ENCODE results near the gene CAPN2. TPM values are rescaled to one million over a fixed set of nuclear protein-coding genes. Genes with fewer than 3 reads are reported as not detected.
"Not testable (repeated sequence)": the region's sequence is repeated elsewhere in the genome, so short reads cannot be mapped to it uniquely, and the experiment has no call there.

The CAPN2 gene
- total RNA-seq, 4 donors from 2014 or later = 143 to 276 (median 202) TPM

GRCh38 chr1:223733898-223734852 lies 21.8 kb downstream of the CAPN2 start:
- H3K4me3 ChIP-seq = no peak overlapping the region
- DNase-seq = no peak
- H3K4me1 ChIP-seq = peaks cover 0 to 59% (median 6%) of the 10 kb centered on the region in 4 donors

GRCh38 chr1:223736638-223737037 lies 24.3 kb downstream of the CAPN2 start:
- DNase-seq, H3K27ac ChIP-seq, H3K27me3 ChIP-seq, H3K4me3 ChIP-seq, H3K36me3 ChIP-seq, H3K9me3 ChIP-seq: not testable (repeated sequence)
- peaks cover 0 to 63% (median 8%) of the 10 kb centered on the region in 4 donors for H3K4me1 ChIP-seq

More at GRCh38 chr1:223733898-223734852, 21.8 kb downstream of the CAPN2 start:
- H3K27me3 ChIP-seq = no peaks in the 10 kb centered on the region
- H3K27ac ChIP-seq = peak overlapping the region in 2 of 4 donors; percentile 20 to 46
- H3K36me3 ChIP-seq = no peaks in the 10 kb centered on the region
- H3K9me3 ChIP-seq = no peaks in the 10 kb centered on the region
- TF ChIP-seq, protein P1, sequence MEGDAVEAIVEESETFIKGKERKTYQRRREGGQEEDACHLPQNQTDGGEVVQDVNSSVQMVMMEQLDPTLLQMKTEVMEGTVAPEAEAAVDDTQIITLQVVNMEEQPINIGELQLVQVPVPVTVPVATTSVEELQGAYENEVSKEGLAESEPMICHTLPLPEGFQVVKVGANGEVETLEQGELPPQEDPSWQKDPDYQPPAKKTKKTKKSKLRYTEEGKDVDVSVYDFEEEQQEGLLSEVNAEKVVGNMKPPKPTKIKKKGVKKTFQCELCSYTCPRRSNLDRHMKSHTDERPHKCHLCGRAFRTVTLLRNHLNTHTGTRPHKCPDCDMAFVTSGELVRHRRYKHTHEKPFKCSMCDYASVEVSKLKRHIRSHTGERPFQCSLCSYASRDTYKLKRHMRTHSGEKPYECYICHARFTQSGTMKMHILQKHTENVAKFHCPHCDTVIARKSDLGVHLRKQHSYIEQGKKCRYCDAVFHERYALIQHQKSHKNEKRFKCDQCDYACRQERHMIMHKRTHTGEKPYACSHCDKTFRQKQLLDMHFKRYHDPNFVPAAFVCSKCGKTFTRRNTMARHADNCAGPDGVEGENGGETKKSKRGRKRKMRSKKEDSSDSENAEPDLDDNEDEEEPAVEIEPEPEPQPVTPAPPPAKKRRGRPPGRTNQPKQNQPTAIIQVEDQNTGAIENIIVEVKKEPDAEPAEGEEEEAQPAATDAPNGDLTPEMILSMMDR (IDR thresholded peaks at IDR 0.05) = no peak

GRCh38 chr1:223737342-223737741 lies 25.0 kb downstream of the CAPN2 start:
- Histone ChIP-seq H3K27me3 (no peaks in the 10 kb centered on the region), H3K4me1 (peaks cover 0 to 56% (median 8%) of the 10 kb centered on the region in 4 donors), H3K36me3 (no peaks in the 10 kb centered on the region), H3K4me3 (no peak overlapping the region), H3K9me3 (no peaks in the 10 kb centered on the region), H3K27ac (no peak overlapping the region)
- TF ChIP-seq, protein P1 (IDR thresholded peaks at IDR 0.05) = no peak
- no peak for TF ChIP-seq POLR2A (IDR thresholded peaks at IDR 0.05)
- no peak for DNase-seq

GRCh38 chr1:223738465-223739365 lies 26.4 kb downstream of the CAPN2 start:
- peaks cover 0 to 43% (median 5%) of the 10 kb centered on the region in 4 donors for H3K4me1 ChIP-seq
- TF ChIP-seq, protein P1 (IDR thresholded peaks at IDR 0.05) = peak in 1 of 6 experiments; percentile 18
- TF ChIP-seq POLR2A (IDR thresholded peaks at IDR 0.05) = peak in 1 of 2 donors; percentile 12
- DNase-seq = peak in 2 of 3 donors; percentile 69 to 74
- H3K27ac ChIP-seq = peak overlapping the region in 3 of 4 donors; percentile 9 to 79 (median 75)
- no peaks in the 10 kb centered on the region for H3K27me3 ChIP-seq
- no peaks in the 10 kb centered on the region for H3K9me3 ChIP-seq
- no peaks in the 10 kb centered on the region for H3K36me3 ChIP-seq
- H3K4me3 ChIP-seq = peak overlapping the region in 1 of 4 donors; percentile 21

DNA sequence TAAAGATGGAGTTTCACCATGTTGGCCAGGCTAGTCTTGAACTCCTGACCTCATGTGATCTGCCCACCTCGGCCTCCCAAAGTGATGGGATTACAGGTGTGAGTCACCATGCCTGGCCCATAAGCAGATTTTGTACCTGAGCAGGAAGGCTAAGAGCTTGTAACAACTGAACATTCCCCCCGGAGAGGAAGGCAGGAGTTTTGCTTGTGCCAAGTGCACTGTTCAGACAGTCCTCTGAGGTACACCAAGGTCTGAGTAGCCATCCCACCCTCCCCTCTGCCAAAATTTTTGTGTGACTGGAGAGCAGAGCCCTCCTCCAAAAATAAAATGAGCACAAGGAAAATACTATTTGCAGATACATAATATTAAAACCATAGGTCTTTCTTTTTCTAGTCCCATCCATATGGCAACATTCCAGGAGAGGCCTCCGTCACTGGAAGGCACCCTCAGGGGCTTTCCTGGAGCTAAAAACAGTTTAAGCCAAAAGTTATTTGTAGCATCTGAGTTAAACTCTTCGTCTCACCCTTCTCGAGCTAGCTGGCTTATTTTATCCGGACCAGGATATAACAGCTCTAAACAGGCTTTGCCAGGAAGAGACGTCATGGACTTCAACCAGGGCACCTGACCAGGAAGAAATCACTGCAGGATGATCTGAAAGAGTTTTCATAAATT lies 27.2 kb downstream of the CAPN2 start:
- TF ChIP-seq, protein P1 (IDR thresholded peaks at IDR 0.05) = no peak
- TF ChIP-seq POLR2A (IDR thresholded peaks at IDR 0.05) = no peak
- Histone ChIP-seq H3K36me3 (peaks cover 0 to 7% (median 0%) of the 10 kb centered on the region in 3 donors), H3K27ac (peak overlapping the region; percentile 6 to 79 (median 72)), H3K4me3 (no peak overlapping the region), H3K4me1 (peaks cover 0 to 38% (median 5%) of the 10 kb centered on the region in 4 donors), H3K27me3 (no peaks in the 10 kb centered on the region), H3K9me3 (no peaks in the 10 kb centered on the region)
- DNase-seq = no peak

DNA sequence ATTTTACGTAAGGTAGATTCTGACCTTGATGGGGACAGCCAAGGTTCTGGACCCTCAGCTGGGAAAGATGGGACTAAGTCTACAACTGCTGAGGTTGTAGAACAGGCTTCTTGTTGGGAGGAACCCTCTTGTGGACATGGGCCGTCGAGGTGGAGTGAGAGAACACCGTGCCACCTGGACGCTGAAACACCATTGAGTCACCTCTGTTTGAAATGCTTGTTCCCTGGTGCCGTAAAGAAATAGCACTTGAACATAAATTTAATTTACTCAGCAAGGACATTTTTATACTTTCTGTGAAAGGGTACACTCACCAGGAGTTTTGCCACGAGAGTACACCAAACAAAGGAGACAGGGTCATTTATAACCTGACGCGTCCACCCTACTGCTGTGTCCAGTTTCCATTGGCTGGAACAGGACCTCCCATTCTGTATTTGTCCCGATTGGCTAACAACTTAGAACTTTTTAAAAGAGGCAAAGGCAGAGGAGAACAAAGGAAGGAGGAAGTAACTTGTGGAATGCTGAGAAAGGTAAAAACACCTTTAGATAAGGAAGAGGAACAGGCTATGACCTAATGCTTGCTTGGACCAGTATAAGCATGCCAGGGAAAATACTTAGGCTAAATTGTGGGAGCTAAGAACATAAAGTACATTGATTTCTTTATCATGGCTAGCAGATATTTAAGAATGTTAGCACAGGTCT lies 27.8 kb downstream of the CAPN2 start:
- peaks cover 0 to 38% (median 5%) of the 10 kb centered on the region in 4 donors for H3K4me1 ChIP-seq

More for the DNA sequence above, 27.8 kb downstream of the CAPN2 start:
- not testable (repeated sequence) for H3K9me3 ChIP-seq, H3K4me3 ChIP-seq, H3K27me3 ChIP-seq, DNase-seq
- Histone ChIP-seq H3K36me3 (peaks cover 0 to 13% (median 0%) of the 10 kb centered on the region in 3 donors), H3K27ac (peak overlapping the region in 3 of 4 donors; percentile 68 to 79 (median 75))

Data from Peyer's patch (tissue), 4 donors.